Fibroblast of lung (primary cell): Measurements from ENCODE around the gene MSN.

ENCODE experiments used
- CTCF ChIP-seq, 2 donors: IDR thresholded peaks in 1 of 2; conservative IDR thresholded peaks in 1 of 2; 1 replicate in 1 of 2; 2 replicates in 1 of 2; pipeline ENCODE4 v1.5.1; 2011 to 2012; ENCODE audit warnings: low read length in 2 of 2, control low read depth in 1 of 2, inconsistent platforms in 1 of 2, low read depth in 1 of 2, mild to moderate bottlenecking in 1 of 2
- EZH2 ChIP-seq: IDR thresholded peaks from 2 replicates; pipeline ENCODE4 v1.5.1; 2012; ENCODE audit warnings: low read length, control low read depth, mild to moderate bottlenecking; ENCODE audit errors: missing control alignments

DNA sequence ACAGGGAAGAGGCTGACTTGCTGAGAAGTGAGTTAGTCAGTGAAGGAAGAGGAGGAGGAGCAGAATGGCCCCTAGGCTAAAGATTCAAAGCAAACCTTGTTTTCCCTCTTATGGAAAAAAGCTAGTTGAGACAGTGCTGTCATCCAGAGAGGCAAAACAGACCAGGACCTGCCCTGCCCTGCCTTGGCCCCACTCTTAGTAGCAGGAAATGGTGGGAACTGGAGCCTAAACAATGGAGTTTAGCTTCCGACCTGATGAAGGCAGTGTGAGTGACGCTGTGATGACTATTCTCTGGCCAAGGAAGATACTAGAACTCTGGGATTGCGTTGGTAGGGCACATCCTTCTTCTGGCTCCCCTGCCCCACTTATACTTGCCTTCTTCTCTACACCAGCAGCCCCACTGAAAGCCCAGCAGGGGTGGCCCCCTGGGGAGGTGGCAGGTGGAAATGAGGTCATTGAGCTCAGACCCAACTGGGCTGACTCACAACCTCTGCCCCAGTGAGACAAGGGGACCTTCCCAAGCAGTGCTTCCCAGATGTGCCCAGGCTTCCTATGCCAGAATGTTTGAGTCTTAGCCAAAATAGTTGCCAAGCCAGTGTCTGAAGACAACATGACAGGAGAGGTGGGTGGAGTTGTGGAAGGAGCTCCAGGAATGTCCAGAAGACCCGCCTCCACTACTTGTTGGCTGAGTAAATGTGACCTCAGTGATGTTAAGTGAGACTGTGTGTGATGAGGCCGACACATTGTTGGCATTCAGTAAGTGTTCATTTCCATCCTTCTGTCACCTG lies 38.8 kb downstream of the MSN start:
- TF ChIP-seq CTCF (conservative IDR thresholded peaks at IDR 0.05 in 1 of 2, IDR thresholded peaks at IDR 0.05 in 1 of 2; ENCODE audit: low read depth in 1 of 2, low read length in 2 of 2) (no peak), EZH2 (no peak)
